Measurements from ENCODE around the gene CD180. TPM values are rescaled to one million over a fixed set of nuclear protein-coding genes. Genes with fewer than 3 reads are reported as not detected.

Gene CD180
- total and polyA plus RNA-seq, 9 of the 15 experiments (the other 6 are each of a cell fraction or from before 2014, with no cell fraction given), result 0.01 to 0.07 TPM; not detected in 7

DNA sequence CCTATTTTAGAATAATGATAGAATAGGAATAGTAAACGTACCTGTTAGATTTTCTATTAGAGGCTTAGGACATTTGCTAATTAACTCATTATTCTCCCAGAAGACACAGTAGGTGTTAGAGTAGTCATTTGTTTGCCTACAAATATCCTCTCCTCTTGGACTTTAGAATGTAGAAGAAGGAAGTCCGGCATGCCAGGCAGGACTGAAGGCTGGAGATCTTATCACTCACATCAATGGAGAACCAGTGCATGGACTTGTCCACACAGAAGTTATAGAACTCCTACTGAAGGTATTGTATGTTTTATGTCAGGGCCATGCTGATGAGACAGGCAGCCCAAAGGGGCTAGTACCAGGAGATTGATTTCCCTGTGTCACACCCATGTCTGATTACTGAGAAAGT, 43.3 kb downstream of the CD180 start:
- Histone ChIP-seq H3K9me3 (replicated peaks; ENCODE audit: control insufficient read depth, insufficient read depth, low read depth, low read length) (no peaks in the 10 kb centered on the region), H3K27ac (ENCODE audit: extremely low read depth, low read depth, low read length) (no peak overlapping the region), H3K79me2 (ENCODE audit: control insufficient read depth, insufficient read depth, low read length) (no peaks in the 10 kb centered on the region), H3K4me3 (no peak overlapping the region), H3K9me1 (ENCODE audit: control insufficient read depth, insufficient read depth, low read length) (no peaks in the 10 kb centered on the region), H3K4me1 (replicated peaks in 1 of 2; ENCODE audit: control insufficient read depth in 2 of 2, insufficient read depth in 2 of 2, low read length in 2 of 2) (peaks cover 0 to 6% of the 10 kb centered on the region in 2 experiments; a peak in 2 of 5 replicates), H4K20me1 (replicated peaks; ENCODE audit: control insufficient read depth, insufficient read depth, low read length) (no peaks in the 10 kb centered on the region), H3K9ac (ENCODE audit: insufficient read depth in 1 of 2, low read depth in 2 of 2, low read length in 2 of 2) (no peak overlapping the region), H3K4me2 (ENCODE audit: insufficient read depth, low read length) (no peak overlapping the region), H2AFZ (ENCODE audit: low read depth, low read length) (no peak overlapping the region), H3K27me3 (ENCODE audit: control insufficient read depth in 2 of 2, insufficient read depth in 2 of 2, low read length in 2 of 2) (no peaks in the 10 kb centered on the region), H3K36me3 (ENCODE audit: control insufficient read depth, insufficient read depth, low read length) (peaks cover 11% of the 10 kb centered on the region)
- DNase-seq (ENCODE audit: extremely low read depth in 1 of 4, low spot score in 3 of 4) (no peak), FAIRE-seq (no peak), ATAC-seq (no peak)
- intact Hi-C loops (cut with micrococcal nuclease) (loop anchor here (5.0 kb wide), 1 partner anchor 341 kb away; no protein-coding TSS in a partner anchor), in situ Hi-C loops (cut with MboI) (no loop called here)
- TF ChIP-seq MNT (conservative IDR thresholded peaks at IDR 0.05) (no peak), ERF (CRISPR knock-in tag; IDR thresholded peaks at IDR 0.05) (no peak), ZSCAN32 (CRISPR knock-in tag; IDR thresholded peaks at IDR 0.05) (no peak), ZC3H4 (CRISPR knock-in tag; IDR thresholded peaks at IDR 0.05; ENCODE audit: borderline replicate concordance) (no peak), ZNF561 (CRISPR knock-in tag; conservative IDR thresholded peaks at IDR 0.05) (no peak), THRB (CRISPR knock-in tag; conservative IDR thresholded peaks at IDR 0.05) (no peak), RFX7 (CRISPR knock-in tag; IDR thresholded peaks at IDR 0.05) (no peak), ARNT (IDR thresholded peaks at IDR 0.05) (no peak), TAF7 (tag; IDR thresholded peaks at IDR 0.05) (no peak), CTCFL (IDR thresholded peaks at IDR 0.05; ENCODE audit: borderline replicate concordance, insufficient read depth, low read depth, low read length, poor library complexity, severe bottlenecking) (no peak), EGR1 (conservative IDR thresholded peaks at IDR 0.05) (no peak)
- TF ChIP-seq, protein P1, sequence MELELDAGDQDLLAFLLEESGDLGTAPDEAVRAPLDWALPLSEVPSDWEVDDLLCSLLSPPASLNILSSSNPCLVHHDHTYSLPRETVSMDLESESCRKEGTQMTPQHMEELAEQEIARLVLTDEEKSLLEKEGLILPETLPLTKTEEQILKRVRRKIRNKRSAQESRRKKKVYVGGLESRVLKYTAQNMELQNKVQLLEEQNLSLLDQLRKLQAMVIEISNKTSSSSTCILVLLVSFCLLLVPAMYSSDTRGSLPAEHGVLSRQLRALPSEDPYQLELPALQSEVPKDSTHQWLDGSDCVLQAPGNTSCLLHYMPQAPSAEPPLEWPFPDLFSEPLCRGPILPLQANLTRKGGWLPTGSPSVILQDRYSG (tag; conservative IDR thresholded peaks at IDR 0.05; ENCODE audit: low read depth), result no peak
- 76% methylated on average over 2 of the region's 2 CpGs for WGBS (ENCODE audit: insufficient coverage, low coverage, missing lambda C conversion rate)
- POLR2A ChIA-PET, result no interaction called here
- BruUV-seq (replicated peaks), result no TSS peak
- CTCF ChIA-PET (ENCODE audit: low intra/inter-chr PET ratio), result no interaction called here

Data from K562 (cell line).